ENCODE data around the gene PTMS.
A peak's percentile ranks its signal among the peaks of the same experiment; 100 is the strongest.
"Not testable (repeated sequence)": the region's sequence is repeated elsewhere in the genome, so short reads cannot be mapped to it uniquely, and the experiment has no call there.

PTMS gene, protein sequence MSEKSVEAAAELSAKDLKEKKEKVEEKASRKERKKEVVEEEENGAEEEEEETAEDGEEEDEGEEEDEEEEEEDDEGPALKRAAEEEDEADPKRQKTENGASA

DNA sequence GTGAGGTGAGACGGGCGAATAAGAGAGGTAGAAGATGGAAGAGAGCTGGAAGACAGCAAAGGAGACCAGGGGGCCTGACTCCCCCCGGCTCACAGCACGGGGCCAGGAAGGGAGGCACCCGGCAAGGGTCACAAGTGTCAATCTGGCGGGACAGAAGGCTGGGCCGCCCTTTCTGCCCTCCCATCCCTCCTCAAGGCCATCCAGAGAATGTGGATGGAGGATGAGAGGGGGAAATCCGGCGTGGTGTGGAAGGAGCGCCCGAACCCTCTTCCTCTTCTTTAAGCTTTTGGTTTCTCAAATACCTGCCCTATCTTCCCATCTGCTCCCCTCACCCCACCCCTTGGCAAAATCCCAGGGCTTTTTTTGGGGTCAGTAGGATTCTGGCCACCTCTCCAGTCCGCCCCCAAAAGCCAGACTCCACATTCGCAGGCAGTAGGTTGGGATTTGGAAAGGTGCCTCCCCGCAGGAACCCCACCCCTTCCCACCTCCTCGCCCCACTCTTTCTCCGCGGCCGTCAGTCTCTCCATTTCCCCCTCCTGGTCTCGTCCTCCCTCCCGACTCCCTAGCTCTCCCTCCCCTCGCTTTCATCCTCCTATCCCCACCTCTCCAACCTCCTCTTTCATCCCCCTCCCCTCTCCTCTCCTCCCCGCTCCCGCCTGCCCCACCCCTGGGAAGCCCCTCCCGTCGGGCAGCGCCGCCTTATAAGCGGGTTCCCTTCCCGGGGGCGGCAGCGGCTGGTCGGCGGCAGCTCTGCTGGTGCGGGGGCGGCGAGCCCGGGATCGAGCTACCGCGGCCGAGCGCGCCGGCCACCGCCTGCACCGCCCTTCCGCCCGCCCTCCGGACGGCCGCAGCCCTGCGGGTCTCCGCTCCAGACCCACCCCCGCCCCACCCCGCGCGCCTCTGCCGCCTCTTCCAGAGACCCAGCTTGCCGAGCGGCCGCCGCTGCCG lies at the start of gene PTMS:
PTMS (plus strand) TSS at position 730 of the 948 bp plus-strand sequence. CDS start 343 bp downstream, outside the sequence.
- peak in 47 of 56 donors; percentile 21 to 93 (median 60) for DNase-seq

DNA sequence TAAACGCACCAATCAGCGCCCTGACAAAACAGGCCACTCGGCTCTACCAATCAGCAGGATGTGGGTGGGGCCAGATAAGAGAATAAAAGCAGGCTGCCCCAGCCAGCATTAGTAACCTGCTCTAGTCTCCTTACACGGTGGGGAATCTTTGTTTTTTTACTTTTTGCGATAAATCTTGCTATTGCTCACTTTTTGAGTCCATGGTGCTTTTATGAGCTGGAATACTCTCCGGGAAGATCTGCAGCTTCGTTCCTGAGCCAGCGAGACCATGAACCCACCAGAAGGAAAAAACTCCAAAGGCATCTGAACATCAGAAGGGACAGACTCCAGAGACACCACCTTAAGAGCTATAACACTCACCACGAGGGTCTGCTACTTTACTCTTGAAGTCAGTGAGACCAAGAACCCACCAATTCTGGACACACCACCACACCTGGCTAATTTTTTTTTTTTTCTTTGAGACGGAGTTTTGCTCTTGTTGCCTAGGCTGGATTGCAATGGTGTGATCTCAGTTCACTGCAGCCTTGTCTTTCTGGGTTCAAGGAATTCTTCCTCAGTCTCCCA lies 49.2 kb upstream of the PTMS start:
- no peak for DNase-seq

DNA sequence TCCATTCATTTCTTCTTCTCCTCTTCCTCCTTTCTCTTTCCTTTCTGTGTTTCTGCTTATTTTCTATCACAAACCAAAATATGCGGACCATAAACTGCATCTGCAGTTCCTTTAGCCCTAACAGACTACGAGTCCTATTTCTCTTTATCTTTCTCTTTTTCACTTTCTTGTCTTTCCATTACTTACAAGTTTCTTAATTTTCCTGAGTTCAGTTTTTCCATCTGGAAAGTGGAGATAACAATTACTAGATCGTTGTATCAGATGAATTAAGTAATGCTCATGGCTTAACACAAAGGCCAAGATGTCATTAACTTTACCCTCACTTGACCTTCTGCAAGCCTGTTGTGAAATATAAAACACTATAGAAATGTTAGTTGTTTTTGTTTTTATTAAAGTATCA lies 43.3 kb upstream of the PTMS start:
- no peak for DNase-seq

DNA sequence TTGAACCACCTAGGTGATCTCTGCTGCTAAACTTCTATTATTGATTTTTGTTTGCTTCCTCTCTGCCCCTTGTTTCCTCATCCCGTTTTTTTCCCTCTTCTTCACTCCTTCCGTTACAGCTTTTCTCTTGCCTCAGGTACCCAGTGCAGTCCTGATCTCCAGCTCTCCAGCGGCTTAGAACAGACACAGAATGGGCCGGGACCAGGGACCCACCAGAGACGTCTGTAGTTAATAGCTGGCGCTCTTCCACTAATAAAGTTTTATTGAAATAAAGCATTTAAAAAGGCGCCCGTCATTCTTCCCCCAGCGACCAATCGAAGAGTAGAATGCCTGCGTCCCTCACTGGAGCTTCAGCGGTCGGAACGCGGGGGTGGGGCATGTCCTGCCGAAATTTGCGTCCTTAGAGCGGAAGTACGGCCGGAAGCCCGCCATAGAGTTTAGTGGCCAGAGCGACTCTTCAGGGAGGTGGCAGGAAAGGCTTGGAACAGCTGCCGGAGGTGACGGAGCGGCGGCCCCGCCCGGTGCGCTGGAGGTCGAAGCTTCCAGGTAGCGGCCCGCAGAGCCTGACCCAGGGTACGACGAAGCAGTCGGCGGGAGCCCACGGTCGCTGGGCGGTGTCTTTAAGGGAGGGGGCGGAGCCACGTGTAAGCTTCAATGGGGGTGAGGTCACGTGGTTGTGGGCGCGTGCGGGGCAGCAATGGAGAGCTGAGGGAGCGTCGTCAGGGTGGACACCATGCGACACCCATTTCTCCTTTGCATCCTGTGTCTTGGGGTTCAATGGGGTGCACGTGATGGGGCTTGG lies 42.4 kb upstream of the PTMS start, which contains the start of gene COPS7A:
COPS7A (plus strand) TSS at position 440 of the 802 bp plus-strand sequence. CDS start 611 bp downstream, outside the sequence.
- DNase-seq, result peak; percentile 62 to 99 (median 97)

DNA sequence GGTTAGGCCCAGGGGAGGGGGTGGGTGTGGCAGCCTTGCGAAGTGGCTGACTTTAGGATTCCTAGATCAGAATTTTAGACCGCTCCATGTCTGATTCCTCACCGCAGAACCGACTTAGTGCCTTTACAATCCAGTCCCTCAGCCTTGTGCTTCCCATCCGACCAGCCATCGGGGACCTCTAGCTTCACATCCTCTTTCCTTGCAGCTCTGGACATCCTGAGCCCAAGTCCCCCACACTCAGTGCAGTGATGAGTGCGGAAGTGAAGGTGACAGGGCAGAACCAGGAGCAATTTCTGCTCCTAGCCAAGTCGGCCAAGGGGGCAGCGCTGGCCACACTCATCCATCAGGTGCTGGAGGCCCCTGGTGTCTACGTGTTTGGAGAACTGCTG lies 41.8 kb upstream of the PTMS start:
- DNase-seq, result peak in 12 of 56 donors; percentile 18 to 55 (median 39)

DNA sequence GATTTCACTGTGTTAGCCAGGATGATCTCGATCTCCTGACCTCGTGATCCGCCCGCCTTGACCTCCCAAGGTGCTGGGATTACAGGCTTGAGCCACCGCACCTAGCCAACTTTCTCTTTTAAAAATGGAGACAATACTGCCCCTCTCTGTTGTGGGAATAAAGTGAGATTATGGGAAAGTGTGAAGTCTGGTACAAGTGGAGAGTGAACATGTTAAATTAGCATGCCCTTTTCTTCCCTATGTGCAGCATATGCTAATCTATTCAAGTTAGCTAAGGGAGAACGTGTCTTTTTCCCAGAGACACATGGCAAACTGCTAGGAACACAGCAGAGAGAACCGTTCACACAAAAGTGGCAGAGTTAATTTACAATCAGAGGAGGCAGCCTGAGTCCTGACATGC lies 40.8 kb upstream of the PTMS start:
- DNase-seq, result no peak

DNA sequence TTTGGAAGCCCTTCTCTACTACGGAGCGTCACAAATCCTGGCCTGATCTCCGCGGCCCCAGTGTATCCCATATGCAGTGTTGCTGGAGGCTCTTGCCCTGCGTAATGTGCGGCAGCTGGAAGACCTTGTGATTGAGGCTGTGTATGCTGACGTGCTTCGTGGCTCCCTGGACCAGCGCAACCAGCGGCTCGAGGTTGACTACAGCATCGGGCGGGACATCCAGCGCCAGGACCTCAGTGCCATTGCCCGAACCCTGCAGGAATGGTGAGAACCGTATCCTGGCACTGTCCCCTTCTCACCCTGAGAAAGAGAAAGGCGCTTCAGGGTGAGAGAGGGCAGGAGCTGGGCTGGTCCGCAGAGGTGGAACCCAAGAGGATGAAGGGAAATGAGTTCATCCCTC lies 37.0 kb upstream of the PTMS start:
- no peak for DNase-seq

DNA sequence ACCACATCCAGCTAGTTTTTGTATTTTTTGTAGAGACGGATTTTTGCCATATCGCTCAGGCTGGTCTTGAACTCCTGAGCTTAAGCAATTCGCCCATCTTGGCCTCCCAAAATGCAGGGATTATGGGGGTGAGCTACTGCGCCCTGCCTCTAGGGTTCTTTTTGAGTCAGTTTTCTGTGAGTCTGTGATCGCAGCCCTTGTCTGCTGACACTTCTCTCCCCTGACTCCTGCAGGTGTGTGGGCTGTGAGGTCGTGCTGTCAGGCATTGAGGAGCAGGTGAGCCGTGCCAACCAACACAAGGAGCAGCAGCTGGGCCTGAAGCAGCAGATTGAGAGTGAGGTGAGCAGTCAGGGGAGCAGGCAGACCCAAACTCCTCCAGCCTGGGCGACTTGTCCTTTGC lies 36.0 kb upstream of the PTMS start:
- DNase-seq, result no peak

DNA sequence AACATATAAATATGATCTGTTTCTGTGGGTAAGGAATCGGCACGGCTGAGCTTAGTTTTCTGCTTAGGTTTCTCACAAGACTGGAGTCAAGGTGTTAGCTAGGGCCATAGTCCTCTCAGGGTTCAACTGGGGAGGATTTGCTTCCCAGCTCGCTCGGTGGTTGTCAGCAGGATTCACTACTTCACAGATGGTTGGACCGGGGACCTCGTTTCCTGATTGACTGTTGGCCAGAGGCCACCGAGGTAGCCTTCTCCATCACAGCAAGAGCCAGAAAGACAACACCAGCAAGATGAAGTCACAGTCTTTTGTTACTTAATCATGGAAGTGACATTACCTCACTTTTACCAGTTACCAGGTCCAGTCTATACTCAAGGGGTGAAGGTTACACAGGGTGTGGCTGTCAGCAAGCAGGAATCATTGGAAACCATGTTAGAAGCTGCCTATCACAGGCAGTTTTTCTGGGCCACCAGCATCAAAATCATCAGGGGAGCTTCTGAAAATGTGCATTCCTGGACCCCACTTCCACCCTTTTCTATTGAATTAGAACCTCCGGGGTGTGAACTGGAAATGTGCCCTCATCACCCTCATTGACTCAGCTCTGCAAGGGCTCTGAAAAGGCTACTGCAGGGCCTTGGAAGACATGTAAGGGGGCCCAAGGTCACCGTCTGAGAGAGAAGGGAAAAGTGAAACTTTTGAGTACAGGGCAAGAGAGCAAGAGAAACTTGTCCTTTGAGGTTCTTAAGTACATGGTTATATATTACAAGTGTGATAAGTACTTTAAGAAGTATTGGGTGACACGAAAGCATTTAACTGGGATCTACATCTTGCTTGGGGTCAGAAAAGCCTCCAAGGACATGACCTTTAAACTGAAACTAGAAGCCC lies 31.4 kb upstream of the PTMS start:
- no peak for DNase-seq

DNA sequence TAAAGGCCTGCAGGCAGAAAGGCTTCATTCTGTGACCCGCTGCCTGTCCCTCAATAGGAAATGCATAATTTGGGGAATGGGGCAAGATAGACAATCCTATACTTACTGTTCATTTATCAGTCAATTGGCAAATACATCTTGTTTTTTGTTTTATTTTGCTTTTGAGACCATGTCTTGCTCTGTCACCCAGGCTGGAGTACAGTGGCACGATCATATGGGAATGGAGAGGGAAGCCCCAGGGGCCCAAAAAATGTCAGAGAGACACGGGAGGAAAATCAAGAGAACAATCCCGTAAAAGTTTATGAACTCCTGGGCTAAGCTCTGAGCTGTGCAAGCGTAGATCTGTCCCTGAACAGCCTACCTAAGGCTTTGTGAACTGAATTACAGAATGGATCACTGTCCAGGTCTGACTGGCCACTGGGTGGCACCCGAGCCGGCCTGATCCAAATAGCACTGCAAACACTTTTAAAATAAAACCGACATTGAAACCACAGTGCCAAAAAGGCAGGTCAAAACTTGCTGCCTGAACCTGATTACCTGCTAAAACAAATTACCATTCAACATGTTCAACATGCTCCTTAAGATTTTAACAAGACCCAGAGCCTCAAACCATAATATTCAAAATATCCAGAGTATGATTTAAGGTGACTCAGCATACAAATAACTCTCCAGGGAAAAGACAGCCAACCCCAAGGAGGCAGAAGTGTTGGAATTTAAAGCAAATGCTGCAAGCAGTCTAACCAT lies 30.5 kb upstream of the PTMS start:
- DNase-seq, result peak in 37 of 56 donors; percentile 1 to 80 (median 27)

DNA sequence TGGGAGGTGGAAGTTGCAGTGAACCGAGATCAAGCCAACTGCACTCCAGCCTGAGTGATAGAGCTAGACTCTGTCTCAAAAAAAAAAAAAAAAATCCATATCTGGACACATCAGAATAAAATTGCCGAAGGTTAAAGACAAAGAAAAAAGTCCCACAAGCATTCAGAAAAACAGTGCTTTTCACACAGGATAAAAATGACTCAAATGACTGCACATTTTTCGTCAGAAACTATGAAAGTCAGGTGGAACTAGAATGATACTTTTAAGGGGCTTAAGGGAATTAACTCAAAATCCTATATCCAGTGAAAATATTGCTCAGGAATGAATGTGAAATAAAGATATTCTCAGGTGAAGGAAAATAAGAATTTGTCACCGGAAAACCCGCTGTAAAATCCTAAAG lies 29.4 kb upstream of the PTMS start:
- DNase-seq, result no peak

DNA sequence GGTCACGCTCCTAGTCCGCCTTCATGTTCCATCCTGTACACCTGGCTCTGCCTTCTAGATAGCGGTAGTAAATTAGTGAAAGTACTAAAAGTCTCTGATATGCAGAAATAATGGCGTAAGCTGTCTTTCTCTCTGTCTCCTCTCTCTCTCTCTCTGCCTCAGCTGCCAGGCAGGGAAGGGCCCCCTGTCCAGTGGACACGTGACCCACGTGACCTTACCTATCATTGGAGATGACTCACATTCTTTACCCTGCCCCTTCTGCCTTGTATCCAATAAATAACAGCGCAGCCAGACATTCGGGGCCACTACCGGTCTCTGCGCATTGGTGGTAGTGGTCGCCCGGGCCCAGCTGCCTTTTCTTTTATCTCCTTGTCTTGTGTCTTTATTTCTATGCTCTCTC lies 24.1 kb upstream of the PTMS start:
- not testable (repeated sequence) for DNase-seq

DNA sequence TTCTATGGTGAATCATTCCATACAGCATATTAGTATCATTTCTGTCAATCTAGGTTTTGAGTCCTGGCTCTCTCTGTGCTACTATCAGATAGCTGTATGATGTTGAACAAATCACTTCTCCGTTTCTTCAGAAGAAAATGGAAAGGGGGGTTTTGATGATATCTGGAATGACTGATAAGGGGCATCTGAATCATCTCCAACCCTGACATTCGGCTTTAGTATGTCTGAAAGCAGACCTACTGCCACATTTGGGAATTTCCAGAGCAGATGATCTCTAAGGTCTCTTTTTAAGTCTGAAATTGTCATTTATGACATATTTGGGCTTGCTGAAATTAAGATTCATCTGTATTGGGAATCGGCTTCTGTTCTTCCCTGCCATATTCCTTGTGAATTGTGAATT lies 23.3 kb upstream of the PTMS start:
- no peak for DNase-seq

DNA sequence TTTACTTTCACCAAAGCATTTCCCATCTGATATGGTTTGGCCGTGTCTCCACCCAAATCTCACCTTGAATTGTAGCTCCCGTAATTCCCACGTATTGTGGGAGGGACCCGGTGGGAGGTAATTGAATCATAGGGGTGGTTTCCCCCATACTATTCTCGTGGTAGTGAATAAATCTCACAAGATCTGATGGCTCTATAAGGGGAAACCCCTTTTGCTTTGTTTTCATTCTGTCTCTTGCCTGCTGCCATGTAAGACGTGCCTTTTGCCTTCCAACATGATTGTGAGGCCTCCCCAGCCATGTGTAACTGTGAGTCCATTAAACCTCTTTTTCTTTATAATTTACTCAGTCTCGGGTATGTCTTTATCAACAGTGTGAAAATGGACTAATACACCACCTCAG lies 22.9 kb upstream of the PTMS start:
- DNase-seq, result not testable (repeated sequence)

DNA sequence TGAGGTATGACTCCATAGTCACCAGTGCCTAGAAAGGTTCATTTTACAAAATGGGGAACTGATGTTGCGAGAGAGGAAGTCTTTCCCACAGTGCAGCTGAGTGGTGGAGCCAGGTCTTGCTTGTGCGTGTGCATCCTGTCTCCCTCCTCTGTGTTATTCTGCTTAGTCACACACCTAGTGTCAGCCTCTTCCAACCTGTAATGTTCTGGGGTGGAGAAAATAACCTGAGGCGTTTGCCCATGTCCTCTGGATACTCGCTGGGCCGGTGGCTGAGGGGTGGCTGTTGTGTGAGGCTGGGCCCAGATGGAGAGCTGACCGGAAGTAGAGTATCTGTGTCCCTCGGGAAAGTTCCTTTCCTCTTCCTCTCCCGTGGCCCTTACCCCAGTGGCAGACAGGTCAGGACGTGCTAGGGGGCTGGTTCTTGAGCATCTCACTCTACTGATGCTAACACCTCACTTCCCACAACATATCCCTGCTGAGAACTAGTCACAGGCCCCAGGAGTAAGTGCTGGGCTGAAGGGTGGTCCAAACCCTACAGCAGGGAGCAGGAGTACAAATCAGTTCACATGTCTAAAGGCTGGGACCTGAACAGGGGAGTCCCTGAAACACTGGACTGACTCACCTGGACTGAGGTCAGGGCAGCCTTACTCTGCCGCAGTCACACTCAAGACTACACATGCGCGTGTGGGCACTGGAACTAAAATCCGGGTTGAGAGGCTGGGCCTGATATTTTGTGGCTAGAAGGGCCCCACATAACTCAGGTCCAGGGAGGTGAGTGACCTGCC lies 20.2 kb upstream of the PTMS start:
- DNase-seq, result no peak

DNA sequence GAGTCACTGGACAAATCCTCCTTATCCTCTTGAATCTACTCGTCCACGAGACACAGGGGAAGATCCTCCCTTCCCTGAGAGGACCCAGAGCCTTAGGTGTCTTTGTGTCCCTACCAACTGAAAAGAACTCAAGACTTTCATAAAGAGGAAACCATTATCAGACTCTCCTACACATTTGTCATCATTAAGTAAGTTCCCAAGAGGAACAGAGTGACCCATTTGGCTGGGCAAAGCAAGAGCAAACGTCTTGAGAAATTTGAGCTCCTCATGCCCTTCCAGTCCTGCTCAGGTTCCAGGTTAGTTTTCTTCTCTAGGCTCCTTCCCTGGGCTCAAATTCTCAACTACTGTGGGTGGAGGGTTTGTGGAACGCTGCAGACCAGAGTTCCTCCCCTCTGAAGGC lies 18.9 kb upstream of the PTMS start:
- DNase-seq, result no peak

DNA sequence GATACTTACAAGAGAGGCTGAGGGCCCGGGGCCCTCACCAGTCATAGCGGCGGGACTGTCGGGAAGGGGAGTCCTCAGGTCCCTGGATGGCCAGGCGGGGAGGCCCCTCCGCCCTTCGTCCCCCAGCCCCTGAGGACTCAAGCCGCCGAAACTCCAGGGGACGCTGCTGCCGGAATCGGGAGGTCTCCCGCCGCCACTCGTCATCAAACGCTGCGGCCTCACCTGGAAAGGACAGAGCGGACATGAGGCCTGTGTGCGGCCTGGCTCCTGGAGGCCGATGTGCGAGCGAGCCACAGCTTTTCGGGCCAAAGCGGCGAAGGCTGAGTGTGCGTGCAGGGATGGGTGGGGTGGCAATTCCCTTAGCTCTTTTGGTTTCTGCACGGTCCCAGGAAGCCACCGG lies 17.4 kb upstream of the PTMS start:
- DNase-seq, result no peak

DNA sequence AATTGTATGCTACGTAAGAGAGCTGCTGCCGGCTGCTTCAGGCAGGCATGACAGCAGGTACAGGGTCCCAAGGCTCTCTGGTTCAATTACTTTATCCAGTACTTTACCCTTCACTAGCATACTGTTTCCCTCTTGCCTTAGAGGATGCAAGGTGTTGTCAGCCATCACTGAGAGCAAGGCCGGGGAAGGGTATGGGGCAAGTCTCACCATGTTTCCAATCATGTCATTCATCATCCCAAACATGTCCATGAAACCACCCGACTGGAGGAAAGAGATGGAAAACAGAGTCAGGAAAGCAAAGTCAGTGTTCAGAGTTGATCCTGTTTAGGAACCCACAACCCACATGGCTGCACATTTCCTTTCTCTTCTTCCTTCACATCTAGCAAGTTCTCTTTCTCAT lies 15.7 kb upstream of the PTMS start:
- no peak for DNase-seq

DNA sequence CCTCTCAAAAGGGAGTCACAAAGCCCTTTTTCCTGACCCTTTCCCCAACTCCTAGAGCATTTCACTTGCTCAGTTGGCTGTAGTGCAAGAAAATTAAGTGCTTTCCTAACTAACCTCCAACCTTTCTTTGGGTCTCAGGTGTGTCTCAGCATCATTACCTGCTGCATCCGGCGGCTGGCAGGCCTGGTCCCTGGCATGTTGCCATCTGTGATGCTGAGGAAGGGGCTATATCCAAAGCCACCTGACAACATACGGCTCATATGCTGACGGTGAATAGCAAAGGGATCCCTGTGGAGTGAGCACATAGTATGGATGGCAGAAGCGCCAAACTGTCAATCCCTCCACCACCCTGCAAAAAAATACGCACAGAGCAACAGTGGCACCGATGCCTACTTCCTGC lies 14.4 kb upstream of the PTMS start:
- no peak for DNase-seq

All from amygdala (tissue), 56 donors.